NT2/D1 (cell line): ENCODE data around the gene VPS41.

Experiments used
- SUZ12 ChIP-seq: IDR thresholded peaks from 2 replicates; pipeline ENCODE4 v1.6.1; 2011; ENCODE audit not compliant: insufficient read length, insufficient read depth; ENCODE audit errors: extremely low read depth
- YY1 ChIP-seq: IDR thresholded peaks from 2 replicates; pipeline ENCODE4 v1.6.1; 2011; ENCODE audit not compliant: insufficient read length, insufficient read depth
- ZNF274 ChIP-seq: IDR thresholded peaks from 2 replicates; pipeline ENCODE4 v1.6.1; 2011; ENCODE audit warnings: mild to moderate bottlenecking, low read depth, low read length

- no peak for TF ChIP-seq YY1
- TF ChIP-seq ZNF274 = no peak
- TF ChIP-seq SUZ12 = no peak
These were observed 6.5 kb downstream of the VPS41 start for GRCh38 chr7:38902449-38902848.
